Prostate gland (tissue), 2 donors: ENCODE data around the gene SLC12A8. TPM values are rescaled to one million over a fixed set of nuclear protein-coding genes. Genes with fewer than 3 reads are reported as not detected.

Source experiments
- DNase-seq: peaks from one replicate; pipeline ENCODE4 v3.0.0-alpha.2; 2019; ENCODE audit warnings: low spot score
- H3K27ac ChIP-seq, 2 donors: fragments of 200-600 bp; sonication (generic); 2 replicates each; pipeline ENCODE4 v1.5.1; 2017 to 2019
- H3K27me3 ChIP-seq: fragments of 200-600 bp; sonication (generic); replicated peaks from 2 replicates; pipeline ENCODE4 v1.5.1; 2019; ENCODE audit not compliant: insufficient read depth
- H3K36me3 ChIP-seq, 2 donors: fragments of 200-600 bp; sonication (generic); 1 replicate in 1 of 2; 2 replicates in 1 of 2; pipeline versions ENCODE4 v1.5.1 to v1.8.1; 2017 to 2019
- H3K4me1 ChIP-seq: fragments of 200-600 bp; sonication (generic); replicated peaks from 2 replicates; pipeline ENCODE4 v1.5.1; 2019
- H3K4me3 ChIP-seq, 2 donors: fragments of 200-600 bp; sonication (generic); 2 replicates each; pipeline ENCODE4 v1.5.1; 2017 to 2019
- H3K9me3 ChIP-seq: fragments of 200-600 bp; sonication (generic); 2 replicates; pipeline ENCODE4 v1.5.1; 2017
- CTCF ChIP-seq, 4 experiments: fragments of 200-600 bp in 2 of 4; fragments of 450-650 bp in 2 of 4; sonication (generic) in 2 of 4; IDR thresholded peaks; 1 replicate in 3 of 4; 2 replicates in 1 of 4; pipeline ENCODE4 v1.5.1; 2016 to 2019; ENCODE audit warnings: antibody characterized with exemption in 4 of 4, mild to moderate bottlenecking in 2 of 4, moderate library complexity in 2 of 4
- POLR2A ChIP-seq: fragments of 450-650 bp; IDR thresholded peaks from one replicate; pipeline ENCODE4 v1.6.1; 2016; ENCODE audit warnings: antibody characterized with exemption, mild to moderate bottlenecking
- POLR2AphosphoS5 ChIP-seq: sonication (generic); formaldehyde crosslinking; IDR thresholded peaks from one replicate; pipeline ENCODE4 v1.6.1; 2017; ENCODE audit warnings: antibody characterized with exemption
- WGBS: methylation state at CpG from one replicate; pipeline ENCODE4 v1.1.5; 2018; 5-methylcytosine and 5-hydroxymethylcytosine counted together
- intact Hi-C: fragments of 100-400 bp; cut with DNase I; formaldehyde crosslinking; loops from one replicate; pipeline ENCODE4 v1.14.2; 2022
- total RNA-seq, 2 donors: library from RNA; depleted of rRNA; stranded (reverse); fragments of >200 nt; gene quantifications; one replicate each; pipeline ENCODE4 v1.1.0, GENCODE V29; 2016

SLC12A8 gene
- total RNA-seq, 2 donors from 2014 or later: 6.5 to 16.4 TPM

GRCh38 chr3:125142420-125142778, 70.1 kb downstream of the SLC12A8 start:
- intact Hi-C loops: loop anchor here (5.0 kb wide), 2 partner anchors 85 to 140 kb away; partner anchors contain the start of gene HEG1
- no peak for TF ChIP-seq POLR2AphosphoS5
- no peak for TF ChIP-seq CTCF (IDR thresholded peaks at IDR 0.05)
- TF ChIP-seq POLR2A: no peak
- no peak overlapping the region for H3K27ac ChIP-seq
- no peaks in the 10 kb centered on the region for H3K9me3 ChIP-seq
- no peaks in the 10 kb centered on the region for H3K27me3 ChIP-seq
- no peak overlapping the region for H3K4me3 ChIP-seq
- WGBS: 94% methylated on average over 12 of the region's 12 CpGs
- peaks cover 4% of the 10 kb centered on the region for H3K4me1 ChIP-seq
- no peak for DNase-seq
- no peaks in the 10 kb centered on the region for H3K36me3 ChIP-seq

- TF ChIP-seq CTCF (IDR thresholded peaks at IDR 0.05) (peak in 2 of 4 experiments; percentile 45 to 53), POLR2A (no peak)
- Histone ChIP-seq H3K9me3 (no peaks in the 10 kb centered on the region), H3K27ac (peak overlapping the region in 1 of 2 donors; percentile 32), H3K4me1 (peaks cover 4% of the 10 kb centered on the region), H3K27me3 (no peaks in the 10 kb centered on the region), H3K4me3 (peak overlapping the region; percentile 26 to 29), H3K36me3 (no peaks in the 10 kb centered on the region)
- WGBS: 6% methylated on average over 61 of the region's 61 CpGs
- intact Hi-C loops: loop anchor here (2.0 to 5.0 kb wide), 3 partner anchors 85 to 213 kb away; partner anchors contain the start of gene HEG1
- DNase-seq: peak; percentile 14
Observed at GRCh38 chr3:125141596-125142419, 70.7 kb downstream of the SLC12A8 start.

GRCh38 chr3:125140818-125141595, 71.5 kb downstream of the SLC12A8 start:
- H3K9me3 ChIP-seq: no peaks in the 10 kb centered on the region
- no peak for TF ChIP-seq CTCF (IDR thresholded peaks at IDR 0.05)
- no peak for TF ChIP-seq POLR2A
- no peak for TF ChIP-seq POLR2AphosphoS5
- no peak overlapping the region for H3K4me3 ChIP-seq
- no peaks in the 10 kb centered on the region for H3K27me3 ChIP-seq
- 57% methylated on average over 19 of the region's 19 CpGs for WGBS
- intact Hi-C loops: loop anchor here (2.0 to 5.0 kb wide), 3 partner anchors 84 to 212 kb away; partner anchors contain the start of gene HEG1
- peaks cover 4% of the 10 kb centered on the region for H3K4me1 ChIP-seq
- H3K27ac ChIP-seq: peak overlapping the region in 1 of 2 donors; percentile 32
- H3K36me3 ChIP-seq: no peaks in the 10 kb centered on the region
- DNase-seq: no peak

GRCh38 chr3:125140011-125140817, 72.3 kb downstream of the SLC12A8 start:
- WGBS: 70% methylated on average over 12 of the region's 12 CpGs
- peaks cover 4% of the 10 kb centered on the region for H3K4me1 ChIP-seq
- DNase-seq: no peak
- no peak overlapping the region for H3K4me3 ChIP-seq
- TF ChIP-seq POLR2A (no peak), POLR2AphosphoS5 (no peak), CTCF (IDR thresholded peaks at IDR 0.05) (no peak)
- intact Hi-C loops: loop anchor here (2.0 to 5.0 kb wide), 3 partner anchors 83 to 211 kb away; partner anchors contain the start of gene HEG1
- no peaks in the 10 kb centered on the region for H3K9me3 ChIP-seq
- H3K27me3 ChIP-seq: no peaks in the 10 kb centered on the region
- H3K36me3 ChIP-seq: no peaks in the 10 kb centered on the region
- H3K27ac ChIP-seq: no peak overlapping the region
